HEK293 (cell line): ENCODE data around the gene PTPRN2.

Experiments used
- CTCF ChIA-PET: fragments of 350-600 bp; formaldehyde crosslinking; extraction: SDS; loops from one replicate; lab custom pipeline; 2021; ENCODE audit warnings: antibody characterized with exemption; lab: Yijun Ruan, JAX
- POLR2A ChIA-PET: fragments of 300-600 bp; formaldehyde crosslinking; extraction: SDS; loops from one replicate; lab custom pipeline; 2020; ENCODE audit warnings: antibody characterized with exemption, inconsistent platforms; lab: Yijun Ruan, JAX
- H3K27ac ChIP-seq: fragments of 200-500 bp; sonication (Bioruptor generic); 2 replicates; pipeline ENCODE4 v1.5.1; 2014; ENCODE audit warnings: low read depth, low read length, control low read depth, inconsistent platforms; ENCODE audit errors: extremely low read depth
- H3K36me3 ChIP-seq, 2 experiments: fragments of 200-500 bp in 1 of 2; sonication (Bioruptor generic) in 1 of 2; 1 replicate in 1 of 2; 2 replicates in 1 of 2; pipeline ENCODE4 v1.5.1; 2014 to 2017; ENCODE audit warnings: inconsistent platforms in 2 of 2, low read length in 2 of 2; ENCODE audit not compliant: control insufficient read depth in 2 of 2, insufficient read depth in 1 of 2
- H3K4me1 ChIP-seq: fragments of 200-500 bp; sonication (Bioruptor generic); 2 replicates; pipeline ENCODE4 v1.5.1; 2014; ENCODE audit warnings: mild to moderate bottlenecking, low read length, inconsistent platforms; ENCODE audit not compliant: control insufficient read depth, insufficient read depth
- H3K4me3 ChIP-seq: 2 replicates; pipeline ENCODE4 v1.5.1; 2011; ENCODE audit warnings: low read depth, mild to moderate bottlenecking, control low read depth, low read length, moderate library complexity
- H3K9me3 ChIP-seq: fragments of 200-500 bp; sonication (Bioruptor generic); 2 replicates; pipeline ENCODE4 v1.5.1; 2014; ENCODE audit warnings: low read depth, low read length, inconsistent platforms; ENCODE audit not compliant: control insufficient read depth, insufficient read depth
- ATF2 ChIP-seq: fragments of 450-650 bp; formaldehyde crosslinking; IDR thresholded peaks from 2 replicates; pipeline ENCODE4 v1.5.1; 2016; ENCODE audit warnings: missing biosample characterization, missing genetic modification characterization, low read depth
- KLF16 ChIP-seq: fragments of 450-650 bp; formaldehyde crosslinking; IDR thresholded peaks from 2 replicates; pipeline ENCODE4 v1.5.1; 2017; ENCODE audit warnings: missing biosample characterization, missing genetic modification characterization
- PATZ1 ChIP-seq: fragments of 450-650 bp; formaldehyde crosslinking; IDR thresholded peaks from 2 replicates; pipeline ENCODE4 v1.5.1; 2016; ENCODE audit warnings: missing biosample characterization, missing genetic modification characterization
- RBAK ChIP-seq: fragments of 450-650 bp; formaldehyde crosslinking; IDR thresholded peaks from 2 replicates; pipeline ENCODE4 v1.5.1; 2016; ENCODE audit warnings: missing biosample characterization, missing genetic modification characterization
- SCRT2 ChIP-seq: fragments of 450-650 bp; formaldehyde crosslinking; IDR thresholded peaks from 2 replicates; pipeline ENCODE4 v1.5.1; 2016; ENCODE audit warnings: missing biosample characterization, missing genetic modification characterization
- SP7 ChIP-seq: fragments of 450-650 bp; formaldehyde crosslinking; IDR thresholded peaks from 2 replicates; pipeline ENCODE4 v1.5.1; 2016; ENCODE audit warnings: missing biosample characterization, missing genetic modification characterization
- WT1 ChIP-seq: fragments of 450-650 bp; formaldehyde crosslinking; IDR thresholded peaks from 2 replicates; pipeline ENCODE4 v1.5.1; 2016; ENCODE audit warnings: missing biosample characterization, missing genetic modification characterization
- ZNF140 ChIP-seq: fragments of 450-650 bp; formaldehyde crosslinking; IDR thresholded peaks from 2 replicates; pipeline ENCODE4 v1.5.1; 2016; ENCODE audit warnings: missing biosample characterization, missing genetic modification characterization
- ZNF202 ChIP-seq: fragments of 450-650 bp; formaldehyde crosslinking; IDR thresholded peaks from 2 replicates; pipeline ENCODE4 v1.5.1; 2016; ENCODE audit warnings: missing biosample characterization, missing genetic modification characterization, borderline replicate concordance
- ZNF221 ChIP-seq: fragments of 450-650 bp; formaldehyde crosslinking; IDR thresholded peaks from 2 replicates; pipeline ENCODE4 v1.5.1; 2017; ENCODE audit warnings: missing biosample characterization, missing genetic modification characterization, borderline replicate concordance
- ZNF266 ChIP-seq: fragments of 450-650 bp; formaldehyde crosslinking; IDR thresholded peaks from 2 replicates; pipeline ENCODE4 v1.5.1; 2016; ENCODE audit warnings: missing biosample characterization, missing genetic modification characterization, low read depth
- ZNF274 ChIP-seq, 2 experiments: fragments of 200-500 bp in 1 of 2; fragments of 450-650 bp in 1 of 2; sonication (Bioruptor generic) in 1 of 2; formaldehyde crosslinking in 1 of 2; IDR thresholded peaks; 2 replicates each; pipeline versions ENCODE4 v1.5.1 to v1.6.1; 2014 to 2016; ENCODE audit warnings: borderline replicate concordance in 1 of 2, inconsistent platforms in 1 of 2, low read length in 1 of 2, missing biosample characterization in 1 of 2, missing genetic modification characterization in 1 of 2
- ZNF37A ChIP-seq: fragments of 450-650 bp; IDR thresholded peaks from 2 replicates; pipeline ENCODE4 v1.5.1; 2018; ENCODE audit warnings: missing biosample characterization, missing genetic modification characterization
- ZNF391 ChIP-seq: fragments of 450-650 bp; formaldehyde crosslinking; IDR thresholded peaks from 2 replicates; pipeline ENCODE4 v1.5.1; 2016; ENCODE audit warnings: low read depth, missing biosample characterization, missing genetic modification characterization, borderline replicate concordance
- ZNF501 ChIP-seq: fragments of 450-650 bp; formaldehyde crosslinking; IDR thresholded peaks from 2 replicates; pipeline ENCODE4 v1.5.1; 2016; ENCODE audit warnings: missing biosample characterization, missing genetic modification characterization
- ZNF561 ChIP-seq: fragments of 450-650 bp; IDR thresholded peaks from 2 replicates; pipeline ENCODE4 v1.5.1; 2018; ENCODE audit warnings: missing biosample characterization, missing genetic modification characterization, borderline replicate concordance
- ZNF623 ChIP-seq: fragments of 450-650 bp; formaldehyde crosslinking; IDR thresholded peaks from 2 replicates; pipeline ENCODE4 v1.5.1; 2016; ENCODE audit warnings: missing biosample characterization, missing genetic modification characterization
- ZNF624 ChIP-seq: fragments of 450-650 bp; formaldehyde crosslinking; IDR thresholded peaks from 2 replicates; pipeline ENCODE4 v1.5.1; 2017; ENCODE audit warnings: missing biosample characterization, missing genetic modification characterization
- ZNF629 ChIP-seq: fragments of 450-650 bp; formaldehyde crosslinking; IDR thresholded peaks from 2 replicates; pipeline ENCODE4 v1.5.1; 2017; ENCODE audit warnings: missing biosample characterization, missing genetic modification characterization
- ZNF707 ChIP-seq: fragments of 450-650 bp; formaldehyde crosslinking; IDR thresholded peaks from 2 replicates; pipeline ENCODE4 v1.5.1; 2016; ENCODE audit warnings: missing biosample characterization, missing genetic modification characterization
- ZNF792 ChIP-seq: fragments of 450-650 bp; formaldehyde crosslinking; IDR thresholded peaks from 2 replicates; pipeline ENCODE4 v1.5.1; 2016; ENCODE audit warnings: missing biosample characterization, missing genetic modification characterization
- ZSCAN23 ChIP-seq: fragments of 450-650 bp; formaldehyde crosslinking; IDR thresholded peaks from 2 replicates; pipeline ENCODE4 v1.5.1; 2016; ENCODE audit warnings: missing biosample characterization, missing genetic modification characterization

The PTPRN2 gene

GRCh38 chr7:157814931-157815705 lies 772.5 kb downstream of the PTPRN2 start:
- ChIA-PET CTCF (no interaction called here), POLR2A (no interaction called here)
- no peaks in the 10 kb centered on the region for H3K4me1 ChIP-seq
- H3K36me3 ChIP-seq: no peaks in the 10 kb centered on the region
- no peak overlapping the region for H3K27ac ChIP-seq
- no peak overlapping the region for H3K4me3 ChIP-seq
- TF ChIP-seq ATF2 (tag by site-specific recombination) (peak; percentile 82), ZNF501 (tag by site-specific recombination) (no peak)
- H3K9me3 ChIP-seq: no peaks in the 10 kb centered on the region

- no peaks in the 10 kb centered on the region for H3K9me3 ChIP-seq
- TF ChIP-seq ZNF623 (tag by site-specific recombination) (no peak), WT1 (tag by site-specific recombination) (no peak), ZNF266 (tag by site-specific recombination) (no peak)
- no peak overlapping the region for H3K27ac ChIP-seq
- ChIA-PET CTCF (no interaction called here), POLR2A (no interaction called here)
- H3K4me3 ChIP-seq: no peak overlapping the region
- H3K4me1 ChIP-seq: no peaks in the 10 kb centered on the region
- no peaks in the 10 kb centered on the region for H3K36me3 ChIP-seq
Measured at GRCh38 chr7:157813741-157814661, 773.6 kb downstream of the PTPRN2 start.

GRCh38 chr7:157813053-157813452 lies 774.6 kb downstream of the PTPRN2 start:
- CTCF ChIA-PET: no interaction called here

GRCh38 chr7:157811946-157812345 lies 775.7 kb downstream of the PTPRN2 start:
- Histone ChIP-seq H3K4me3 (no peak overlapping the region), H3K27ac (no peak overlapping the region), H3K4me1 (no peaks in the 10 kb centered on the region), H3K9me3 (no peaks in the 10 kb centered on the region), H3K36me3 (no peaks in the 10 kb centered on the region)
- ChIA-PET POLR2A (no interaction called here), CTCF (no interaction called here)
- TF ChIP-seq ZNF274 (IDR thresholded peaks at IDR 0.05; ENCODE audit: low read length) (no peak), ZNF274 (tag by site-specific recombination; IDR thresholded peaks at IDR 0.05; ENCODE audit: borderline replicate concordance) (no peak), ZNF792 (tag by site-specific recombination) (no peak), SP7 (tag by site-specific recombination) (no peak), ZNF391 (tag by site-specific recombination) (no peak), ZNF221 (tag by site-specific recombination) (no peak), ZNF37A (tag by site-specific recombination) (no peak), SCRT2 (no peak), KLF16 (tag by site-specific recombination) (no peak), ZNF561 (no peak), PATZ1 (no peak), ZNF202 (no peak), ZNF624 (no peak), ZNF629 (no peak), ZNF707 (tag by site-specific recombination) (no peak), WT1 (tag by site-specific recombination) (no peak)

More at GRCh38 chr7:157813053-157813452, 774.6 kb downstream of the PTPRN2 start:
- POLR2A ChIA-PET: no interaction called here
- H3K27ac ChIP-seq: no peak overlapping the region
- no peaks in the 10 kb centered on the region for H3K4me1 ChIP-seq
- no peaks in the 10 kb centered on the region for H3K36me3 ChIP-seq
- TF ChIP-seq ZSCAN23 (tag by site-specific recombination) (no peak), ZNF140 (tag by site-specific recombination) (no peak), RBAK (tag by site-specific recombination) (no peak)
- no peak overlapping the region for H3K4me3 ChIP-seq
- H3K9me3 ChIP-seq: no peaks in the 10 kb centered on the region
